SK-N-DZ (cell line): ENCODE measurements around the gene NUTM2D.
"Not testable (repeated sequence)": the region's sequence is repeated elsewhere in the genome, so short reads cannot be mapped to it uniquely, and the experiment has no call there.

Experiments
- DNase-seq: peaks from one replicate; pipeline ENCODE4 v3.0.0-alpha.2; 2015; ENCODE audit warnings: low spot score
- small RNA-seq, 2 experiments: library from RNA; depleted of rRNA; stranded (forward); fragments of <200 nt; gene quantifications; one replicate each; pipeline ENCODE3, GENCODE V24; 2014

The NUTM2D gene

GRCh38 chr10:87369514-87370112 lies 12.1 kb downstream of the NUTM2D start:
- not testable (repeated sequence) for DNase-seq

GRCh38 chr10:87374091-87374490 lies 16.5 kb downstream of the NUTM2D start:
- not testable (repeated sequence) for DNase-seq

GRCh38 chr10:87379115-87379514 lies 21.6 kb downstream of the NUTM2D start:
- DNase-seq, result not testable (repeated sequence)

- not testable (repeated sequence) for DNase-seq
These were observed 25.8 kb downstream of the NUTM2D start for GRCh38 chr10:87383149-87383857.

GRCh38 chr10:87384283-87384682 lies 26.7 kb downstream of the NUTM2D start:
- not testable (repeated sequence) for DNase-seq

GRCh38 chr10:87385762-87386360 lies 28.3 kb downstream of the NUTM2D start:
- DNase-seq, result not testable (repeated sequence)

- not testable (repeated sequence) for DNase-seq
These were observed 33.8 kb downstream of the NUTM2D start for GRCh38 chr10:87391360-87391759.

- not testable (repeated sequence) for DNase-seq
These were observed 38.7 kb downstream of the NUTM2D start for GRCh38 chr10:87396206-87396605.

- not testable (repeated sequence) for DNase-seq
These were observed 40.9 kb downstream of the NUTM2D start for GRCh38 chr10:87398436-87398835.

- DNase-seq, result not testable (repeated sequence)
These were observed 50.2 kb downstream of the NUTM2D start for GRCh38 chr10:87407516-87408467.

GRCh38 chr10:87413921-87414320 lies 56.4 kb downstream of the NUTM2D start:
- DNase-seq, result not testable (repeated sequence)

Small RNAs within 50 kb of the gene (small RNA-seq; reads per million reads assigned to genes)
- 0 reads per million in 2 experiments for gene AL355334.1
